Skin epidermis (tissue), 12 donors: ENCODE measurements around the gene DNAH9.

Source experiments
- H3K27ac ChIP-seq, 21 experiments: fragments of 200-600 bp; sonication (generic) in 11 of 21; one replicate each; pipeline ENCODE4 v1.5.0; 2020; ENCODE audit warnings: mild to moderate bottlenecking in 3 of 21, inconsistent platforms in 2 of 21, moderate library complexity in 2 of 21
- H3K4me3 ChIP-seq, 7 experiments: fragments of 200-600 bp; sonication (generic) in 2 of 7; one replicate each; pipeline ENCODE4 v1.5.0; 2020; ENCODE audit warnings: inconsistent platforms in 2 of 7, mild to moderate bottlenecking in 2 of 7, moderate library complexity in 1 of 7

DNAH9 gene

DNA sequence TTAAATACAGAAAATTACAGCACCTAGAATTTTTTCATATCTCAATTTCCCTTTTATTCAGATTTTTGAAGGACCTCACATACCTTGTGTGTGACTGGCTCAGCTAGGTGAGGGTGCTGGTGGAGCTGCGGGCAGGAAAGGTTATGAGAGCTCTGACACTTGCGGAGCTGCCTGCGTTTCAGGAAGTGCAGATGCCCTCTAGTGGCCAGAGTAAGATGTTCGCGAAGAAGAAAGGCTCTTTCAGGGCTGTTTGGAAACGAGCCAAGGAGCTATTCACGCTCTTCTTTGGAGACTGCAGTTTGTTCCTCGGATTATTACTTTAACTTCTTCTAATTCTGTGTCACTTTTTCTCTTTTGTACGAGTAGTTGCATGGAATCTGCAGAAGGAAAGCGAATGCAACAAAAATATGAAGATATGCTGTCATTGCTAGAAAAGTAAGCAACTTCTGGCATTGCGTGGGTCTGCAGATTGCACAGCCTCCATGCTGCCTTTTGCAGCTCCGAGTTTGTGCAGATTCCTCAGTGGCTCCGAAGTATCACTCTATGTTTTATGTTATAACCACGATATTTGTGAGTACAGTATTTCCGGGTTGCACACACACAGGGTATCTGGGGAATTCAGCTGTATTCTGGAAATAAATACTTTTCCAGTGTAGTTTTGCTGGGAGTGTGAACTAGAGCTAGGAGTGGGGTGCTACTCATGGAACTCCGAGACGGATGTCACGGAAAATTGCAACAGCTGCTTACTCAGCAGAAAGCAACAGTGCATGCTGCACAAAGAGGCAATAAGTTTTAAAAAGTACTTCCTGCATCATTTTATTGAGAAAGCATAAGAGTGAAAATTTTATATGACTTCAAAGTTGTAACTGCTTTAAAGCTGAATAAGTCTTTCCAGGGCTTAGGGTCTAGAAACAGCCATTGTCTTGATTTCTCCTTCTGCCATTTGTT, 46.3 kb downstream of the DNAH9 start:
- no peak overlapping the region for H3K4me3 ChIP-seq
- H3K27ac ChIP-seq: no peak overlapping the region

GRCh38 chr17:11645426-11645825, 47.2 kb downstream of the DNAH9 start:
- Histone ChIP-seq H3K4me3 (no peak overlapping the region), H3K27ac (no peak overlapping the region)

- no peak overlapping the region for H3K4me3 ChIP-seq
- no peak overlapping the region for H3K27ac ChIP-seq
Observed at GRCh38 chr17:11651089-11651488, 52.8 kb downstream of the DNAH9 start.

GRCh38 chr17:11668618-11669017, 70.3 kb downstream of the DNAH9 start:
- Histone ChIP-seq H3K4me3 (no peak overlapping the region), H3K27ac (no peak overlapping the region)

GRCh38 chr17:11671126-11671525, 72.9 kb downstream of the DNAH9 start:
- no peak overlapping the region for H3K4me3 ChIP-seq
- H3K27ac ChIP-seq: no peak overlapping the region

DNA sequence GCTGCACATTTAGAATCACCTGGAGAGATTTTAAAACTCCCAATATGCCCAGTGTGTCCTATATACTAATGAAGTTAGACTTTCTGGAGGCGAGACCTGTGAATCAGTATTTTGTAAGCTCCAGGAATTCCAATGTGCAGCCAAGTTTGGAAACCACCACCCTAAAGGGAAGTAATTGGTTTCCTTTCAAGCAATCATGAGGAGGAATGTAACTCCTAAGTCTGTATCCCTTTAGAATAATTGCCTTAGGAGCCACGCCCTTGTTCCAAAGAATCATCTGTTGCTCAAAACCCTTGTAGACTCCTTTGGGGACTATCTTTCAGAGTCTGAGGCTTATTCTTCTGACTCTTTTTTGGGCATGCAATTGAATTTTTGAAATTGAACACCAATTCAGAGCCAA, 84.4 kb downstream of the DNAH9 start:
- H3K27ac ChIP-seq: no peak overlapping the region
- no peak overlapping the region for H3K4me3 ChIP-seq

DNA sequence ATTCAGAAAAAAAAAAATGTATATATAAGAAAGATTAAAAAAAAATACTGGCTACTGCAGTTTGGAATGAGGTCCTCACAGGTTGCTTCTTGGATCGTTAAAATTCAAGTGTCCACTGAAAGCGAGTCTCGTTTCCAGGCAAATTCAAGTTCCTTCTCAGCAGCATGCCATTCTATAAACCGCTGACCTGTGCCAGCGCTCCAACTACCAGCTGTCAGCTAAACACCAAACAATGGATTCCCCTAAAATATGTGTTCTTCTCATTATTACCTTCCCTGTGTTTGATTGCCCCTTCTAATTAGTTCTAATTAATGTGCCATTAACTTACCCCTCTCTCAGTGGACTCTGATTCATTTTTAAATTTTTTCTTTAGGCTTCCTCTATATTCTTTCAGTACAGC, 92.4 kb downstream of the DNAH9 start:
- H3K27ac ChIP-seq: no peak overlapping the region
- no peak overlapping the region for H3K4me3 ChIP-seq

DNA sequence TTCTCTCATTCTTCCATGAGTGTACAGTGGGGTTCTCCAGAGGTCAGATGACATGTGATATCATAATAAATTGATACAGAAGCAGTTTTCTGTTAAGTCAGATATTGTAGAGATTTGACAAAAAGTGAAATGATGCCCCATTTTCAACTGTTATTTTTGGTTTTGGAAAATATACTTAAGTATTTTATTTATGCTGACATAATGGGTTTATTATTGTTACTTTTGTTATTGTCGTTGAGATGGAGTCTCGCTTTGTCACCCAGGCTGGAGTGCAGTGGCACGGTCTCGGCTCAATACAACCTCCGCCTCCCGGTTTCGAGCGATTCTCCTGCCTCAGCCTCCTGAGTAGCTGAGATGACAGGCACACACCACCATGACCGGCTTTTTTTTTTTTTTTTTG, 94.4 kb downstream of the DNAH9 start:
- Histone ChIP-seq H3K4me3 (no peak overlapping the region), H3K27ac (no peak overlapping the region)

DNA sequence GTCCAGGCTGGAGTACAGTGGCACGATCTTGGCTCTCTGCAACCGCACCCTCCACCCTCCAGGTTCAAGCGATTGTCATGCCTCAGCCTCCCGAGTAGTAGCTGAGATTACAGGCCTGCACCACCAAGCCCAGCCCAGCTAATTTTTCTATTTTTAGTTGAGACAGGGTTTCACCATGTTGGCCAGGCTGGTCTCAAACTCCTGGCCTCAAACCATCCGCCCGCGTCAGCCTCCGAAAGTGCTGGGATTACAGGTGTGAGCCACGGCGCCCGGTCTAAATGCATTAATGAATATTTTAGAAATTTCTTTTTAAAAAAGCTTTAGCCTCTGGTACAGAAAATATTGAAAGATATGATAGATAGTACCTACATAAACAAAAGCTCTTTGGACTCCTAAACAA, 95.0 kb downstream of the DNAH9 start:
- Histone ChIP-seq H3K4me3 (no peak overlapping the region), H3K27ac (no peak overlapping the region)

- H3K27ac ChIP-seq: no peak overlapping the region
Observed at GRCh38 chr17:11700668-11701067, 102.4 kb downstream of the DNAH9 start.

DNA sequence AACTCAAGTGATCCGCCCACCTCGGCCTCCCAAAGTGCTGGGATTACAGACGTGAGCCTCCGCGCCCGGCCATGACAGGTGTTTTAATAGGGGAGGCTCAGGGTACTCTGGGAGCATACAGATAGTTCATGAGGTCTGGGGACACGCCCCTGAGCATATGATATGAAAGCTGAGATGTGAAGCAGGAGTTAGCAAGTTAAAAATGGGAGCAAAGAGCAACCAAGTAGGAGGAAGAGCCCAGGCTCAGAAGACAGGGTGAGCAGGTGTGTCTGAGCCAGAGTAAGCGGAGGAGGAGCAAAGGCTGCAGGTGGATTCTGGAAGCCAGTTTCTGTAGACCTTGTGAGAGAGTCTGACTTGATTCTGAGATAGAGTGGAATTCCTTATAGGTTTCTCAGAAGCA, 103.6 kb downstream of the DNAH9 start:
- Histone ChIP-seq H3K27ac (no peak overlapping the region), H3K4me3 (no peak overlapping the region)

More at GRCh38 chr17:11700668-11701067, 102.4 kb downstream of the DNAH9 start:
- H3K4me3 ChIP-seq: no peak overlapping the region

GRCh38 chr17:11704041-11704440, 105.8 kb downstream of the DNAH9 start:
- Histone ChIP-seq H3K4me3 (no peak overlapping the region), H3K27ac (no peak overlapping the region)

- H3K4me3 ChIP-seq: no peak overlapping the region
Observed at GRCh38 chr17:11705111-11705510, 106.8 kb downstream of the DNAH9 start.

DNA sequence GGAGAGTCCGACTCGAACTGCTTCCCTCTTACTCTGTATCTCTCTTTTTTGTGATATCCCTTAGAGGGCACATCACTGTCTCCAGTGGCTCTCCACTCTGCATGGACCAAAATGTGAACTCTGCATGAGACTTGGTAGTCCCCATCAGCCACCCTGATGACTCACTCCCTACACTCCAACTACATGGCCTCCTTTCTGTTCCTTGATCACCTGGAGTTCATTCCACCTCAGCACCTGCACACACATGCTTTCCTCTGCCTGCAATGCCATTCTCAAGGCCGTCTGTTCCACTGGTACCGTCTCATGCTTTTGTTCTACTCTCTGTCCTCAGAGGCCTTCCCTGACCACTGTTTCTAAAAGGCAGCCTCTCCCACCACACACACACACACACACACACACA, 109.3 kb downstream of the DNAH9 start:
- no peak overlapping the region for H3K27ac ChIP-seq
- no peak overlapping the region for H3K4me3 ChIP-seq

More at GRCh38 chr17:11705111-11705510, 106.8 kb downstream of the DNAH9 start:
- no peak overlapping the region for H3K27ac ChIP-seq

DNA sequence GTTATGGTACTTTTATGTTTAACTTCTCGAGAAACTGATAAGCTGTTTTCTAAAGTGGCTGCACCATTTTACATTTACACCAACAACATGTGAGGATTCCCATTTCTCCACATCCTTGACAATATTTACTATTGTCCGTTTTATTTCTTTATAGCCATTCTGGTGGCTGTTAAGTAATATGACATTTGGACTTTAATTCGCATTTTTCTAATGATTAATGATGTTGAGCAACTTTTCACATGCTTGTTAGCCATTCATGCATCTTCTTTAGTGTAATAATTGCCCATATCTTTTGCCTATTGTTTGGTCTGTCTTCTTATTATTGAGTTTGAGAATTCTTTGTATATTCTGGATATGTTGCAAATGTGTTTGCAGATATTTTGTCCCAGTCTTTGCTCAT, 114.2 kb downstream of the DNAH9 start:
- no peak overlapping the region for H3K4me3 ChIP-seq

DNA sequence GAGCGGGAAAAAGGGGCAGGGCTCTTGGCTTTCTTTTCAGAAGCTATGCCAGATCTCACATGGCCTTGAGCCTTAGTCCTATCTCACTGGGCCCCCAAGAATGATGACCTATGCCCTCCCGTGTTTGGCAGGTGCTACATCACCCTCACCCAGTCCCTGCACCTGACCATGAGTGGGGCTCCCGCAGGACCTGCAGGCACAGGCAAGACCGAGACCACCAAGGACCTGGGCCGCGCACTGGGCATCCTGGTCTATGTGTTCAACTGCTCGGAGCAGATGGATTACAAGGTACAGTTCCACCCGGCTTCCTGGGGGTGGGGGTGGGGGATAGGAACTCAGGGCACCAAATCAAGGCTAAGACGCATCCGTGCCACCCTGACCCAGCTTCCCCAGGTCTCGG, 120.9 kb downstream of the DNAH9 start:
- no peak overlapping the region for H3K27ac ChIP-seq

More for the DNA sequence above, 114.2 kb downstream of the DNAH9 start:
- H3K27ac ChIP-seq: no peak overlapping the region

DNA sequence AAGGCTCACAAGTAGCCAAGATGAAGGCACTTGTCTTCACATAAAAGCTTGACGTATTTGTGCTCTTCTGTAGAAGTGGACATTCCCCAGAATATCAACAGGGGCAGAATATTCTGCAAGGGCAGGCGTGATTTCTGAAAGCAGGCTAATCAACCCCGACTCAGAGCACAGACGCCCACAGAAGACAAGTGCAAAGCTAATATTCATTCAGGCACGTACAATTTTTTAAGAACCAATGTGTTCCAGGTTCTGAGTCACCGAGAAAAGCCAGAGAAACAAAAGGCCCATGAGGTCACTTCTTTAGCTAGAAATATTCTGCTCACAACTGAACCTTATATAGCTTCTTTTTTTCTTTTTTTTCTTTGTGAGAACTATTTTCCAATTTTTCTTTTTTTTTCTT, 121.6 kb downstream of the DNAH9 start:
- Histone ChIP-seq H3K27ac (no peak overlapping the region), H3K4me3 (no peak overlapping the region)

More for the DNA sequence above, 120.9 kb downstream of the DNAH9 start:
- no peak overlapping the region for H3K4me3 ChIP-seq

DNA sequence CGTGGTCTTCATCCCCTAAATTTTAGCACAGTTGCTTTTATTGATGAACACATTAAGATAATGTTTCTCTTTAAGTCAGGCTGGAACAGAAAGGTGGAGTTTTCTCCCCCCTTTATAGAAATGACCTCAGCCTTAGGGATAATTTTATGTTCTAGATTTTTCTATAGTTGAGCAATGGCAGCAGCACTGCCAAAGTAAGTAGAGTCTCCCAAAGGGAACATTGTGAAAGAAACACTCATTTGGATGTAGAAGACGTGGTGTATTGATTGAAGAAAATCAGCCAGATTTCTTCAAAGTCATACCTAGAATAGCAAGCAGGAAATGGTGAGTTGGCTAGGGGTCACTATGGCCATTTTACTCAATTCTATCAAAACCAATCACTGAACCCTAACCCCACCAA, 122.5 kb downstream of the DNAH9 start:
- no peak overlapping the region for H3K27ac ChIP-seq
- H3K4me3 ChIP-seq: no peak overlapping the region

DNA sequence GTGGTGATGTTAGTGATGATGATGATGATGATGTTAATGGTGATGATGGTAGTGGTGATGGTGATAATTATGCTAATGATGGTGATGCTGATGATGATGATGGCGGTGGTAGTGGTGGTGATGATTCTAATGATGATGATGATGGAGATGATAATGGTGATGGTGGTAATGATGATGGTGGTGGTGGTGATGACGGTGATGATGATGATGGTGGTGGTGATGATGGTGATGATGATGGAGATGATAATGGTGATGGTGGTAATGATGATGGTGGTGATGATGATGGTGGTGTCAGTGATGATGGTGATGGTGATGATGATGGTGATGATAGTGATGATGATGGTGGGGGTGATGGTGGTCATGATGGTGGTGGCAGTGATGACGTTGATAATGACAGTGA, 132.5 kb downstream of the DNAH9 start:
- Histone ChIP-seq H3K27ac (no peak overlapping the region), H3K4me3 (no peak overlapping the region)

- Histone ChIP-seq H3K27ac (no peak overlapping the region), H3K4me3 (no peak overlapping the region)
Observed at GRCh38 chr17:11736613-11737312, 138.5 kb downstream of the DNAH9 start.

DNA sequence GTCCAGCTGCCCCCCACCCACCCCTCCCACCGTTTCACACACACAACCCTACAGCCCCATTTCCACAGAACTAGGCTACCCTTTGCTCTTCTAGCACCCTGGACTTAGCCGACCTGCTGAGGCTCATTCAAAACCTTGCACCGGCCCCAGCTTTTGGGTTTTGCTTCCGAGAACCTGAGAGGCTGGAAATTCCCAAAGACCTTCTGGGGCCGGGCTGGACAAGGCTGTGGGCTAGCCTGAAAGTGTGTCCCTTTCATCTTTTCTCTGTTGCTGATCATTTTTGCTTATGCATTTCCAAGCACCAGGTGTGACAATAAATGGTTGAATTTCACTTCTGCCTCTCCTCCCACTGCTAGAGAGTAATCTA, 139.0 kb downstream of the DNAH9 start:
- Histone ChIP-seq H3K27ac (no peak overlapping the region), H3K4me3 (no peak overlapping the region)
